ENCODE measurements around the gene MLH3. TPM values are rescaled to one million over a fixed set of nuclear protein-coding genes. Genes with fewer than 3 reads are reported as not detected.
"Not testable (repeated sequence)": the region's sequence is repeated elsewhere in the genome, so short reads cannot be mapped to it uniquely, and the experiment has no call there.

The MLH3 gene
- polyA plus RNA-seq, 3 donors from 2014 or later, result 0.38 to 12.9 (median 6.3) TPM

DNA sequence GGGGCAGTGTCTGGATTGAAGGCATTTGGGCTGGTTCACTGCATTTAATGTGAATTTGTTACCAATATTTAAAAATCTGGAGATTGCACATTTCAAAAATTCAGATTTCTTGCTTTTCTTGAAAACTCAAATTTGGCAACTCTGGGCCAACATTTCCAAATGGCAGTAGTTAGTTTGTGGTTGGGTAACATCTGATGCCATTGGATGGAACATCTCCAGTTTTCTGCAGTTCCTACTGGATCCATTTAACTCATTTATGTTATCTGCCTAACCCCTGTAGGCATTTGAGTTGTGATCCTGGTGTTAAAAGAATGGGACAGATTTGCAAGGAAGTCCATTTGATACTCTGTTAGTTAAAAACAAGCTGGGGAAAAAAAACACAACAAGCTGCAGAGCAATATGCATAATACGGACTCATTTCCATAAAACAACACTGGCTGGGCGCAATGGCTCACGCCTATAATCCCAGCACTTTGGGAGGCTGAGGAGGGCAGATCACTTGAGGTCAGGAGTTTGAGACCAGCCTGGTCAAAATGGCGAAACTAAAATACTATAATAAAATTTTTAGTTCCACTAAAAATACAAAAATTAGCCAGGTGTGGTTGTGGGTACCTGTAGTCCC is 40.7 kb downstream of the MLH3 start:
- Mint-ChIP-seq H3K4me1 (peaks cover 16 to 60% of the 10 kb centered on the region in 2 donors), H3K27me3 (ENCODE audit: low read depth in 3 of 3) (no peaks in the 10 kb centered on the region), H3K4me3 (no peak overlapping the region), H3K36me3 (peaks cover 25 to 65% (median 42%) of the 10 kb centered on the region in 3 donors), H3K9me3 (no peaks in the 10 kb centered on the region), H3K27ac (peak overlapping the region; percentile 30 to 78 (median 71))
- DNase-seq, result no peak

GRCh38 chr14:75009176-75009575 is 42.1 kb downstream of the MLH3 start:
- no peaks in the 10 kb centered on the region for H3K9me3 Mint-ChIP-seq
- DNase-seq, result no peak
- H3K27me3 Mint-ChIP-seq (ENCODE audit: low read depth in 3 of 3), result no peaks in the 10 kb centered on the region
- no peak overlapping the region for H3K4me3 Mint-ChIP-seq
- H3K4me1 Mint-ChIP-seq, result peaks cover 29 to 74% of the 10 kb centered on the region in 2 donors
- H3K27ac Mint-ChIP-seq, result peak overlapping the region in 5 of 6 donors; percentile 1 to 54 (median 30)
- peaks cover 26 to 65% (median 47%) of the 10 kb centered on the region in 3 donors for H3K36me3 Mint-ChIP-seq

DNA sequence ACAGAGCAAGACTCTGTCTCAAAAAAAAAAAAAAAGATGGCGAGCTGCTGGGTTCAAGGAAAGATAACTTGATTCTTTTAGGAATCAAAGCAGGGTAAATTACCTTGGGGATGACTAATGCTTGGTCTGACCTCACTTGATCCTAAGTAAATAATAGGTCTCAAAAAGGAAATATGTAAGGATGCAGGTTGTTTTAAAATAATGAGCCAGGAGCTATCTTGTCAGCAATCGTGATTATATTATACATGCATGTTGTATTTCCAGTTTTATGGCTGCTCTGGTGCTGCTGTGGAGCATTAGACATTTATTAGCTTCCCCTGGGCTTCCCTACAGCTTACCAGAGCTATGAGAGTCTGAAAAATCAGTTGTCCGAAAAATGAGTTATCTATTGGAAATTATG is 45.9 kb downstream of the MLH3 start:
- peaks cover 11 to 13% (median 11%) of the 10 kb centered on the region in 3 donors for H3K27me3 Mint-ChIP-seq (ENCODE audit: low read depth in 3 of 3)
- peak overlapping the region in 5 of 6 donors; percentile 34 to 93 (median 82) for H3K27ac Mint-ChIP-seq
- peaks cover 59 to 87% of the 10 kb centered on the region in 2 donors for H3K4me1 Mint-ChIP-seq
- peaks cover 0 to 3% (median 0%) of the 10 kb centered on the region in 6 donors for H3K9me3 Mint-ChIP-seq
- DNase-seq, result no peak
- H3K36me3 Mint-ChIP-seq, result peaks cover 27 to 56% (median 39%) of the 10 kb centered on the region in 3 donors
- peak overlapping the region in 3 of 5 donors; percentile 1 to 51 (median 51) for H3K4me3 Mint-ChIP-seq

DNA sequence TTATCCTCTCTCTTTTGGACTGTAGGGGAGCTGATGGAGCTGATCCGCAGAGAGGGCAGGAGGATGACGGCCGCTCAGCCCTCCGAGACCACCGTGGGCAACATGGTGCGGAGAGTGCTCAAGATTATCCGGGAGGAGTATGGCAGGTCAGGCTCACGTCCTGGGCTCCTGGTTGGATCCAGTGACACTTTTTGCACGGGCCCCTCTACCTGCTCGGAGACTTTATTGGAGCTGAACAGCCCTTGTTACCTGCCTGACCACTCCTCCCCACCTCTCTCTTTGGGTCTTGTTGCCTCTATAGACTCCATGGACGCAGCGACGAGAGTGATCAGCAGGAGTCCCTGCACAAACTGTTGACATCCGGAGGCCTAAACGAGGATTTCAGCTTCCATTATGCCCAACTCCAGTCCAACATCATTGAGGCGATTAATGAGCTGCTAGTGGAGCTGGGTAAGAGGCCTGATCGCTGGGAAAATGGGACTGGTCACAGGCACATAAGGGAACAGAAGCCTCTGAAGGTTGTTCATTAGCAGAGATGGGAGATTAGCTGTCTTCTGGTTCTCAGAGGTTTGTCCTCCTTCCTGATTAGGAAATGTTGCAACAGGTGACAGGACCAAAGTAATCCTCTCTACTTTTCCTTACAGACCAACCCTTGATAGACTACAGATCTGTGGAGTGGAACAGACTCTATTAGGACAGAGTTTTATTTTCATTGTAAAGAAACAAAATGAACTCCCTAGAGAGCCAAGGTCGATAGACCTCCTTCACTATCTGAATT is 47.8 kb downstream of the MLH3 start:
- Mint-ChIP-seq H3K36me3 (peaks cover 19 to 38% (median 26%) of the 10 kb centered on the region in 3 donors), H3K27ac (peak overlapping the region; percentile 99 to 100 (median 100)), H3K4me1 (peaks cover 59 to 72% of the 10 kb centered on the region in 2 donors), H3K4me3 (peak overlapping the region; percentile 91 to 99 (median 97)), H3K9me3 (peaks cover 0 to 3% (median 0%) of the 10 kb centered on the region in 6 donors), H3K27me3 (ENCODE audit: low read depth in 3 of 3) (peaks cover 11 to 13% (median 11%) of the 10 kb centered on the region in 3 donors)
- peak in 1 of 3 donors; percentile 19 for DNase-seq

DNA sequence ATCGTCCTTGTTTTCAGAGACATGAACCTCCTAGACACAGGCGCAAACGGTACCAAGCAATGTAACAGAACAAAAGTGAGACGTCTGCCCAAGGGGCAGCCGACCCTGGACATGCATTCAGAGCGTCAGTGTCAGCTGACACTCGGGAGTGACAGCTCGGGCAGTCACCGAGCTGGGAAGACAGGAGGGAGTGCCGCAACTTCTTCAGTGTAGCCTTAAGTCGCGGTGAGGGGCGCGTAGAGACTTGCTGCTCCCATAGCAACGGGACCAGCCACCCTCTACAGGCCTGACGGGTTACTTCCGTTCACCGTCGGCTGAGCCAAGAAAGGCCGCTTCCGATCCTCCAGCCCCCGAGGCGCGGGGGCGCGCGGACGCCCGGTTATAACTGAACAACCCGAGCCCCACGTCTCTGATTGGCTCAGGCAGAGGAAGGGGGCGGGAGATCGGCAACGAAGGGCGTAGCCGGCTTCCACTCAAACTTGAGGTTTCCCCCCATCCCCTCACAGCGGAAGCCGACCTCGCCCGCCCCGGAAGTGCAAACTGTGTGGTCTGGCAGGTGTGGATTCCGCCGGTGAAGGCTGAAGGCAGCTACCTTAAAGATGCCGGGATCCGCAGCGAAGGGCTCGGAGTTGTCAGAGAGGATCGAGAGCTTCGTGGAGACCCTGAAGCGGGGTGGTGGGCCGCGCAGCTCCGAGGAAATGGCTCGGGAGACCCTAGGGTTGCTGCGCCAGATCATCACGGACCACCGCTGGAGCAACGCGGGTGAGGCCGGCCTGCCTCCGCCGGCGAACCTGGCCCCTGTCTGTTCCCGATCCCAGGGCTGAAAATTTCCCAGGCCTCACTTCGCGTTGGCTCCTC is 48.6 kb downstream of the MLH3 start, which contains the start of gene EIF2B2:
Gene EIF2B2, plus strand, starts transcription at position 530 of the 858 bp plus-strand sequence. Its CDS starts 70 bp downstream, at position 600.
- H3K4me3 Mint-ChIP-seq, result peak within 1 kb of the TSS; percentile 91 to 99 (median 97)
- peaks cover 56 to 64% of the 10 kb centered on the region in 2 donors for H3K4me1 Mint-ChIP-seq
- peaks cover 14 to 32% (median 21%) of the 10 kb centered on the region in 3 donors for H3K36me3 Mint-ChIP-seq
- peaks cover 0 to 3% (median 0%) of the 10 kb centered on the region in 6 donors for H3K9me3 Mint-ChIP-seq
- H3K27ac Mint-ChIP-seq, result peak within 1 kb of the TSS; percentile 99 to 100 (median 100)
- peaks cover 11 to 13% (median 11%) of the 10 kb centered on the region in 3 donors for H3K27me3 Mint-ChIP-seq (ENCODE audit: low read depth in 3 of 3)
- peak; percentile 100 for DNase-seq

DNA sequence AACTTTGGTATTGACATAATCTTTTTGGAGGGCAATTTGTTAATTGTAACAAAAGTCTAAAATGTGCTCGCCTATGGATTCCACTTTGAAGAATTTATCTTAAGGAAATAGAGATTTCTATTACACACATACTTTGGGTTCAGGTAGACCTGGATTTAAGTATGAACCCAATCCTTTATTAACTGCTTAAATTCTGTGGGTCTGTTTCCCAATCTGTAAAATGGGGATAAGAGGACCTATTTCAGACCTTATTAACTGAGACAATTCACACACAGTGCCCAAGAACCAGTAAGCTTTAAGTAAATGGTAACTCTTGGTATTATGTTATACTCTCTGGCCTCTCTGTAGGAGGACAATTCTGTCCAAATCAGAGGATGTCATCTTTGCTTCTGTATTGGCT is 49.4 kb downstream of the MLH3 start:
- peaks cover 52 to 57% of the 10 kb centered on the region in 2 donors for H3K4me1 Mint-ChIP-seq

GRCh38 chr14:75001261-75001660 is 50.0 kb downstream of the MLH3 start:
- DNase-seq, result no peak
- Mint-ChIP-seq H3K4me3 (peak overlapping the region in 2 of 5 donors; percentile 33 to 46), H3K27ac (peak overlapping the region; percentile 99 to 100 (median 100)), H3K36me3 (peaks cover 7 to 19% (median 11%) of the 10 kb centered on the region in 3 donors), H3K27me3 (ENCODE audit: low read depth in 3 of 3) (peaks cover 11 to 13% (median 11%) of the 10 kb centered on the region in 3 donors), H3K9me3 (peaks cover 0 to 3% (median 0%) of the 10 kb centered on the region in 6 donors), H3K4me1 (peaks cover 47 to 51% of the 10 kb centered on the region in 2 donors)

More for the DNA sequence above, 49.4 kb downstream of the MLH3 start:
- no peak for DNase-seq
- Mint-ChIP-seq H3K36me3 (peaks cover 7 to 25% (median 16%) of the 10 kb centered on the region in 3 donors), H3K4me3 (peak overlapping the region; percentile 91 to 99 (median 97)), H3K9me3 (peaks cover 0 to 3% (median 0%) of the 10 kb centered on the region in 6 donors), H3K27ac (peak overlapping the region; percentile 99 to 100 (median 100)), H3K27me3 (ENCODE audit: low read depth in 3 of 3) (peaks cover 11 to 13% (median 11%) of the 10 kb centered on the region in 3 donors)

GRCh38 chr14:74995781-74996180 is 55.5 kb downstream of the MLH3 start:
- not testable (repeated sequence) for DNase-seq; H3K4me1 Mint-ChIP-seq; H3K36me3 Mint-ChIP-seq; H3K9me3 Mint-ChIP-seq; H3K27me3 Mint-ChIP-seq (ENCODE audit: low read depth in 3 of 3); H3K27ac Mint-ChIP-seq; H3K4me3 Mint-ChIP-seq

GRCh38 chr14:74994182-74994581 is 57.1 kb downstream of the MLH3 start:
- not testable (repeated sequence) for H3K36me3 Mint-ChIP-seq; H3K27me3 Mint-ChIP-seq (ENCODE audit: low read depth in 3 of 3); H3K9me3 Mint-ChIP-seq; DNase-seq; H3K27ac Mint-ChIP-seq; H3K4me1 Mint-ChIP-seq; H3K4me3 Mint-ChIP-seq

DNA sequence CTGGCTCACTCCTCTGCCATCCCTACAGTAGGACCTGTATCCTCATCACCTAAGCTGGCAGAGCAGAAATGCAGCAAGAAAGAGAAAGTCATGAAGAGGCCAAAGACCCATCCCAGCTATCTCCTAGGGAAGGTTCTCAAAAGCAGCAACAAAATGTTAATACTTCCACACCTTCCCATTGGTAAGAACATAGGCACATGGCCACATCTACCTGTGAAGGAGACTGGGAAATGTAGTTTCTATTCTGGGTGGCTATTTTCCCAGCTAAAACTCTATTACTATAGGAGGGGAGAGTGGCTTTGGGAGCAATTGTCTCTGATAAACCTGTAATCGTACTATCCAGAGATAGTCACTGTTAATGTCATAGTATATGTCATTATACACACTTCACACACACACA is 62.3 kb downstream of the MLH3 start:
- Mint-ChIP-seq H3K4me3 (no peak overlapping the region), H3K27me3 (ENCODE audit: low read depth in 3 of 3) (peaks cover 0 to 4% (median 0%) of the 10 kb centered on the region in 3 donors), H3K4me1 (no peaks in the 10 kb centered on the region), H3K36me3 (no peaks in the 10 kb centered on the region), H3K27ac (no peak overlapping the region), H3K9me3 (peaks cover 0 to 1% (median 0%) of the 10 kb centered on the region in 6 donors)
- no peak for DNase-seq

DNA sequence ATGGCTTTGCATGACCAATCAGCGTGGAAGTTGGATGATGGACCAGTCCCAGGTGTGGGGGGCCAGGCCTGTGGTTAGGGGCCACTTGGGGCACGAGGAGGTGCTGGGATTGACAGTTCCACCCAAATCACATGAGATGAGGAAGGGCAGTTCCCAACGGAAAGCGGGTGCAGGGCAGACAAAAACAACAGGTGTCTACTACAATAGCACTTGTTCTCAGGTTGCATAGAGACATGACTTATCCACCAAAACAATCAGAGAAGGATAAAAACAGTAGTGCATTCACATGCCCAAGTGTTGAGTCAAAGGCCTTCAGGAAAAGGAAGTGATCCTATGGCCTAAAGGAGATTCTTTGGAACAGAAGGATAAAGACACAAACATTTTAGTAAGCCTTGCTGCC is 63.1 kb downstream of the MLH3 start:
- no peak overlapping the region for H3K4me3 Mint-ChIP-seq
- H3K27ac Mint-ChIP-seq, result no peak overlapping the region
- DNase-seq, result no peak
- no peaks in the 10 kb centered on the region for H3K9me3 Mint-ChIP-seq
- peaks cover 0 to 4% (median 0%) of the 10 kb centered on the region in 3 donors for H3K27me3 Mint-ChIP-seq (ENCODE audit: low read depth in 3 of 3)
- no peaks in the 10 kb centered on the region for H3K36me3 Mint-ChIP-seq
- no peaks in the 10 kb centered on the region for H3K4me1 Mint-ChIP-seq

DNA sequence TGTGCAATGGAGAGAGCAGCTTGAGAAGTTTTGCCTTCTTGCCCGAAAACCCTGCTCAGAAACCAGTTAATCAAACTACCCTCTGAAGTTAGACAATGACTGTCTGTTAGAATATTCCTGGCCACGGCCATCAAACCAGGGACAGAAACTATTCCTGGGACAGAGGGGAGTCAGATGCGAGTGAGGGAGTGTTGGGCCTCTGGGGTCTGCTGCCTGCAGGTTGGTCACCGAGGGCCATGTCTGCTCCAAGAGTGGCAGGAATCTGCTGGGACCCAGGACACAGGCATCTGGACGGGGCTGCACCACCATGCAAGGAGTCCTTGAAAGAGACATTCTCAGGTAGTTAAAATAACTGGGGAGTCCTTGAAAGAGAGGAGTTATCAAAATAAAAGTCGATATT is 65.5 kb downstream of the MLH3 start:
- DNase-seq, result no peak
- H3K9me3 Mint-ChIP-seq, result no peaks in the 10 kb centered on the region
- no peaks in the 10 kb centered on the region for H3K36me3 Mint-ChIP-seq
- no peaks in the 10 kb centered on the region for H3K27me3 Mint-ChIP-seq (ENCODE audit: low read depth in 3 of 3)
- no peak overlapping the region for H3K27ac Mint-ChIP-seq
- no peak overlapping the region for H3K4me3 Mint-ChIP-seq
- H3K4me1 Mint-ChIP-seq, result no peaks in the 10 kb centered on the region

DNA sequence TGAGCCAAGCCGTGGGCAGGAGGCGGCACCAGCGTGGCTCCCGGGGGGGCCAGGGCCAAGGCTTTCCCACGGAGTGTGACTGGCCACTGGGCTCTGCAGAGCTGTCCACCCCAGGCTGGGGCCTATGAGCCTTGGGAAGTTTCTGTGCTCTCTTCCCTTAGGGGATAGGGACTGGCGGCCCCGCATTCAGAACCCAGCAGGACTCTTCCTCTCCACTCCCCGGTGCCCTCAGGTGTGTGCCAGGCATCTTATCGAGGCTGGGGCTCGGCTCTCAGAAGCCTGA is 66.3 kb downstream of the MLH3 start:
- Mint-ChIP-seq H3K4me3 (no peak overlapping the region), H3K36me3 (no peaks in the 10 kb centered on the region), H3K27me3 (ENCODE audit: low read depth in 3 of 3) (no peaks in the 10 kb centered on the region), H3K4me1 (no peaks in the 10 kb centered on the region), H3K9me3 (no peaks in the 10 kb centered on the region), H3K27ac (no peak overlapping the region)
- DNase-seq, result no peak
